IMR-90 (cell line): ENCODE measurements around the gene FOXO6. TPM values are rescaled to one million over a fixed set of nuclear protein-coding genes. Genes with fewer than 3 reads are reported as not detected.

Source experiments
- ATAC-seq: fragments of 200-7000 bp; cut with Tn5 transposase; 2 replicates; pipeline ENCODE4 v1.9.1; 2020; ENCODE audit warnings: low read depth, mild to moderate bottlenecking, moderate library complexity
- BruUV-seq: library from RNA; stranded (reverse); fragments of 400-500 nt; replicated peaks from 2 replicates; lab custom pipeline; 2021; lab: Mats Ljungman, UMichigan
- CTCF ChIA-PET: fragments of 300-600 bp; formaldehyde crosslinking; extraction: SDS; loops from one replicate; lab custom pipeline; 2021; ENCODE audit warnings: antibody characterized with exemption; lab: Yijun Ruan, JAX
- POLR2A ChIA-PET: fragments of 300-600 bp; sonication (Branson Sonifier 250); formaldehyde crosslinking; loops from one replicate; lab custom pipeline; 2022; ENCODE audit warnings: antibody characterized with exemption; ENCODE audit not compliant: unreplicated experiment; lab: Charles Lee
- DNase-seq: peaks from one replicate; pipeline ENCODE4 v3.0.0; 2013
- H2AFZ ChIP-seq: replicated peaks from 2 replicates; pipeline ENCODE3; 2013; ENCODE audit warnings: low read length, mild to moderate bottlenecking; ENCODE audit not compliant: poor library complexity
- H2AK5ac ChIP-seq: 2 replicates; pipeline ENCODE4 v1.6.1; 2013; ENCODE audit warnings: low read depth, low read length, inconsistent platforms
- H2AK9ac ChIP-seq: replicated peaks from 2 replicates; pipeline ENCODE3; 2013; ENCODE audit warnings: mild to moderate bottlenecking, low read depth, low read length, moderate library complexity; ENCODE audit not compliant: poor library complexity
- H2BK120ac ChIP-seq: 2 replicates; pipeline ENCODE4 v1.6.1; 2013; ENCODE audit warnings: low read depth, low read length, inconsistent platforms
- H2BK15ac ChIP-seq: 3 replicates; pipeline ENCODE4 v1.6.1; 2013; ENCODE audit warnings: low read depth, low read length, inconsistent platforms
- H2BK20ac ChIP-seq: 2 replicates; pipeline ENCODE4 v1.6.1; 2013; ENCODE audit warnings: low read depth, mild to moderate bottlenecking, inconsistent platforms, low read length, moderate library complexity
- H2BK5ac ChIP-seq: 2 replicates; pipeline ENCODE4 v1.6.1; 2013; ENCODE audit warnings: mild to moderate bottlenecking, low read depth, low read length, inconsistent platforms; ENCODE audit not compliant: poor library complexity, severe bottlenecking
- H3K14ac ChIP-seq: replicated peaks from 2 replicates; pipeline ENCODE4 v1.6.1; 2013; ENCODE audit warnings: low read depth, low read length, inconsistent platforms
- H3K18ac ChIP-seq: 2 replicates; pipeline ENCODE4 v1.6.1; 2013; ENCODE audit warnings: low read depth, low read length, control low read depth
- H3K23ac ChIP-seq: 2 replicates; pipeline ENCODE4 v1.6.1; 2013; ENCODE audit warnings: low read depth, low read length, inconsistent platforms
- H3K27ac ChIP-seq: 2 replicates; pipeline ENCODE4 v1.5.1; 2013; ENCODE audit warnings: mild to moderate bottlenecking, control low read depth, low read length; ENCODE audit not compliant: insufficient read depth
- H3K27me3 ChIP-seq: 2 replicates; pipeline ENCODE4 v1.6.1; 2013; ENCODE audit warnings: low read length; ENCODE audit not compliant: control insufficient read depth, insufficient read depth
- H3K36me3 ChIP-seq: 2 replicates; pipeline ENCODE4 v1.6.1; 2013; ENCODE audit warnings: low read length, mixed read lengths; ENCODE audit not compliant: control insufficient read depth, insufficient read depth
- H3K4ac ChIP-seq: 2 replicates; pipeline ENCODE4 v1.6.1; 2013; ENCODE audit warnings: low read depth, low read length, inconsistent platforms
- H3K4me1 ChIP-seq: 2 replicates; pipeline ENCODE4 v1.6.1; 2013; ENCODE audit warnings: low read length, mixed read lengths; ENCODE audit not compliant: control insufficient read depth, insufficient read depth
- H3K4me2 ChIP-seq: 2 replicates; pipeline ENCODE4 v1.6.1; 2013; ENCODE audit warnings: low read depth, mild to moderate bottlenecking, control low read depth, low read length, moderate library complexity
- H3K4me3 ChIP-seq: 2 replicates; pipeline ENCODE4 v1.5.1; 2013; ENCODE audit warnings: low read depth, mild to moderate bottlenecking, control low read depth, low read length, moderate library complexity; ENCODE audit not compliant: insufficient read depth
- H3K56ac ChIP-seq: 2 replicates; pipeline ENCODE4 v1.6.1; 2013; ENCODE audit warnings: low read length, inconsistent platforms; ENCODE audit not compliant: insufficient read depth; ENCODE audit errors: extremely low read depth
- H3K79me1 ChIP-seq, 2 experiments: 2 replicates each; pipeline ENCODE4 v1.6.1; 2013; ENCODE audit warnings: low read length in 2 of 2, inconsistent platforms in 1 of 2, low read depth in 1 of 2
- H3K9ac ChIP-seq: 2 replicates; pipeline ENCODE4 v1.6.1; 2013; ENCODE audit warnings: low read depth, low read length, control low read depth
- H3K9me1 ChIP-seq: 2 replicates; pipeline ENCODE4 v1.6.1; 2013; ENCODE audit warnings: low read length, inconsistent platforms; ENCODE audit not compliant: insufficient read depth
- H3K9me3 ChIP-seq: 2 replicates; pipeline ENCODE4 v1.6.1; 2013; ENCODE audit warnings: low read length; ENCODE audit not compliant: control insufficient read depth, insufficient read depth
- H4K20me1 ChIP-seq: 2 replicates; pipeline ENCODE4 v1.6.1; 2013; ENCODE audit warnings: low read length, inconsistent platforms; ENCODE audit not compliant: insufficient read depth
- H4K5ac ChIP-seq: 2 replicates; pipeline ENCODE4 v1.6.1; 2013; ENCODE audit warnings: mild to moderate bottlenecking, low read depth, low read length, control low read depth
- H4K8ac ChIP-seq, 2 experiments: 2 replicates each; pipeline ENCODE4 v1.6.1; 2013; ENCODE audit warnings: low read depth in 2 of 2, low read length in 2 of 2, control low read depth in 1 of 2, inconsistent platforms in 1 of 2
- H4K91ac ChIP-seq: 2 replicates; pipeline ENCODE4 v1.6.1; 2013; ENCODE audit warnings: low read depth, low read length, inconsistent platforms; ENCODE audit not compliant: insufficient read depth
- CEBPB ChIP-seq: IDR thresholded peaks from 2 replicates; pipeline ENCODE4 v1.6.1; 2012; ENCODE audit warnings: low read depth, low read length, improper control_type of control experiment
- MAZ ChIP-seq: IDR thresholded peaks from 2 replicates; pipeline ENCODE4 v1.6.1; 2012; ENCODE audit warnings: low read depth, mild to moderate bottlenecking, low read length, improper control_type of control experiment, moderate library complexity, borderline replicate concordance
- POLR2A ChIP-seq: IDR thresholded peaks from 2 replicates; pipeline ENCODE4 v1.6.1; 2012; ENCODE audit warnings: mild to moderate bottlenecking, low read depth, low read length
- RAD21 ChIP-seq: IDR thresholded peaks from 2 replicates; pipeline ENCODE4 v1.6.1; 2012; ENCODE audit warnings: low read length, improper control_type of control experiment
- RCOR1 ChIP-seq: IDR thresholded peaks from 2 replicates; pipeline ENCODE4 v1.6.1; 2012; ENCODE audit warnings: mild to moderate bottlenecking, low read length, improper control_type of control experiment; ENCODE audit not compliant: insufficient replicate concordance
- RFX5 ChIP-seq: IDR thresholded peaks from 2 replicates; pipeline ENCODE4 v1.8.0; 2012; ENCODE audit warnings: low read depth, mild to moderate bottlenecking, low read length, moderate library complexity
- WGBS, 2 experiments: methylation state at CpG; one replicate each; pipeline versions ENCODE4 v1.1.5 to v1.1.7; 2013; ENCODE audit warnings: missing lambda C conversion rate in 2 of 2; ENCODE audit not compliant: insufficient read length in 1 of 2; ENCODE audit errors: extremely low coverage in 2 of 2; 5-methylcytosine and 5-hydroxymethylcytosine counted together
- dilution Hi-C: fragments of 300-500 bp; cut with HindIII; formaldehyde crosslinking; loops from one replicate; pipeline ENCODE4 v1.14.3; 2018; ENCODE audit warnings: low sequenced_read_pairs; ENCODE audit not compliant: unreplicated experiment
- in situ Hi-C: fragments of 300-500 bp; cut with MboI; formaldehyde crosslinking; loops from 3 replicates; pipeline ENCODE4 v1.14.3; 2019; ENCODE audit warnings: low sequenced_read_pairs, inconsistent platforms, mixed read lengths
- intact Hi-C: fragments of 100-400 bp; cut with micrococcal nuclease; formaldehyde crosslinking; loops from 2 replicates; pipeline ENCODE4 v1.10.0; 2022
- polyA plus RNA-seq, 3 experiments: library from polyadenylated mRNA; depleted of rRNA; stranded (reverse); fragments of >200 nt; gene quantifications; 2 replicates each; pipeline ENCODE4 v1.2.3, GENCODE V29; 2012; ENCODE audit warnings: low replicate concordance in 1 of 3
- total RNA-seq: library from RNA; depleted of rRNA; stranded (reverse); fragments of >200 nt; gene quantifications from 2 replicates; pipeline ENCODE4 v1.2.3, GENCODE V29; 2012
- TF ChIP-seq, protein P1 (sequence below): fragments of 150-350 bp; IDR thresholded peaks from 2 replicates; pipeline ENCODE4 v1.6.1; 2016; ENCODE audit warnings: low read depth, mild to moderate bottlenecking, low read length, moderate library complexity, borderline replicate concordance
- TF ChIP-seq, protein P2 (sequence below): fragments of 150-350 bp; IDR thresholded peaks from 2 replicates; pipeline ENCODE4 v1.6.1; 2017; ENCODE audit warnings: mild to moderate bottlenecking, antibody characterized with exemption, low read length, low read depth
- TF ChIP-seq, protein P3 (sequence below): conservative IDR thresholded peaks from 2 replicates; pipeline ENCODE4 v1.5.1; 2012; ENCODE audit warnings: mild to moderate bottlenecking, low read depth, low read length, improper control_type of control experiment

FOXO6 gene
- total and polyA plus RNA-seq, 2 of the 4 experiments (the other 2 are of a cell fraction) = not detected

DNA sequence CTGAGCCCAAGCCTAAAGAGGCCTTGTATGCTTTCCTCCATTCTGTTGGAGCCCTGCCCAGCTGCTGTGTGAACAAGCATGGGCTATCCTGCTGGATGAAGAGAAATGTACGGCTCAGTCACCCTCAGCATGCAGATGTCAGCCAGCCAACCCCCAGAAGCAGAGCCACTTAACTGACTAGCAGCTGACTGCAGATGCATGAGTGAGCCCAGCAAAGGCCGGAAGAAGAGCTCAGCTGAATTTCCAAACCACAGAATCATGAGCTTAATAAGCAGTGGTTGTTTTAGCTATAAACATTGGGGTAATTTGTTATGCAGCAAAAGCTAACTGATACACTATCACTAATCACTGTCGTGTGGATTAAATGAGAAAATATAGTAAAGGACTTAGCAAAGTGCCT lies 39.0 kb downstream of the FOXO6 start:
- Histone ChIP-seq H2BK15ac (no peak overlapping the region), H3K27ac (no peak overlapping the region), H2BK120ac (no peak overlapping the region), H3K79me1 (no peaks in the 10 kb centered on the region), H2BK5ac (no peak overlapping the region), H4K91ac (no peak overlapping the region), H3K9ac (no peak overlapping the region), H4K8ac (no peak overlapping the region), H3K36me3 (no peaks in the 10 kb centered on the region), H2BK20ac (no peak overlapping the region), H3K23ac (no peak overlapping the region), H3K9me1 (no peaks in the 10 kb centered on the region), H3K56ac (no peak overlapping the region), H3K27me3 (peaks cover 60% of the 10 kb centered on the region), H2AFZ (no peak overlapping the region), H3K18ac (no peak overlapping the region), H3K4me3 (no peak overlapping the region), H3K4me2 (no peak overlapping the region), H3K9me3 (peaks cover 3% of the 10 kb centered on the region), H2AK9ac (no peak overlapping the region), H3K4ac (no peak overlapping the region), H4K20me1 (no peaks in the 10 kb centered on the region), H4K5ac (no peak overlapping the region), H2AK5ac (no peak overlapping the region), H3K4me1 (no peaks in the 10 kb centered on the region), H3K14ac (no peak overlapping the region)
- no CpG with 5 or more reads among the region's 3 CpGs for WGBS, 2 experiments
- no peak for ATAC-seq
- no peak for DNase-seq
- ChIA-PET POLR2A (no interaction called here), CTCF (interaction anchor here (1.4 kb wide), 1 partner anchor 10 kb away, joined by 3 read pairs; no protein-coding TSS in a partner anchor)
- in situ Hi-C loops (loop anchor here (25.0 kb wide), 1 partner anchor 363 kb away; no protein-coding TSS in a partner anchor), intact Hi-C loops (no loop called here), dilution Hi-C loops (no loop called here)
- BruUV-seq = no TSS peak
- TF ChIP-seq POLR2A = no peak
- TF ChIP-seq, protein P1, sequence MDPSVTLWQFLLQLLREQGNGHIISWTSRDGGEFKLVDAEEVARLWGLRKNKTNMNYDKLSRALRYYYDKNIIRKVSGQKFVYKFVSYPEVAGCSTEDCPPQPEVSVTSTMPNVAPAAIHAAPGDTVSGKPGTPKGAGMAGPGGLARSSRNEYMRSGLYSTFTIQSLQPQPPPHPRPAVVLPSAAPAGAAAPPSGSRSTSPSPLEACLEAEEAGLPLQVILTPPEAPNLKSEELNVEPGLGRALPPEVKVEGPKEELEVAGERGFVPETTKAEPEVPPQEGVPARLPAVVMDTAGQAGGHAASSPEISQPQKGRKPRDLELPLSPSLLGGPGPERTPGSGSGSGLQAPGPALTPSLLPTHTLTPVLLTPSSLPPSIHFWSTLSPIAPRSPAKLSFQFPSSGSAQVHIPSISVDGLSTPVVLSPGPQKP = no peak
- TF ChIP-seq RCOR1 = no peak
- TF ChIP-seq RAD21 = no peak
- TF ChIP-seq RFX5 = no peak
- TF ChIP-seq, protein P2, sequence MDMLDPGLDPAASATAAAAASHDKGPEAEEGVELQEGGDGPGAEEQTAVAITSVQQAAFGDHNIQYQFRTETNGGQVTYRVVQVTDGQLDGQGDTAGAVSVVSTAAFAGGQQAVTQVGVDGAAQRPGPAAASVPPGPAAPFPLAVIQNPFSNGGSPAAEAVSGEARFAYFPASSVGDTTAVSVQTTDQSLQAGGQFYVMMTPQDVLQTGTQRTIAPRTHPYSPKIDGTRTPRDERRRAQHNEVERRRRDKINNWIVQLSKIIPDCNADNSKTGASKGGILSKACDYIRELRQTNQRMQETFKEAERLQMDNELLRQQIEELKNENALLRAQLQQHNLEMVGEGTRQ = no peak
- TF ChIP-seq MAZ = no peak
- TF ChIP-seq CEBPB = no peak
- TF ChIP-seq, protein P3, sequence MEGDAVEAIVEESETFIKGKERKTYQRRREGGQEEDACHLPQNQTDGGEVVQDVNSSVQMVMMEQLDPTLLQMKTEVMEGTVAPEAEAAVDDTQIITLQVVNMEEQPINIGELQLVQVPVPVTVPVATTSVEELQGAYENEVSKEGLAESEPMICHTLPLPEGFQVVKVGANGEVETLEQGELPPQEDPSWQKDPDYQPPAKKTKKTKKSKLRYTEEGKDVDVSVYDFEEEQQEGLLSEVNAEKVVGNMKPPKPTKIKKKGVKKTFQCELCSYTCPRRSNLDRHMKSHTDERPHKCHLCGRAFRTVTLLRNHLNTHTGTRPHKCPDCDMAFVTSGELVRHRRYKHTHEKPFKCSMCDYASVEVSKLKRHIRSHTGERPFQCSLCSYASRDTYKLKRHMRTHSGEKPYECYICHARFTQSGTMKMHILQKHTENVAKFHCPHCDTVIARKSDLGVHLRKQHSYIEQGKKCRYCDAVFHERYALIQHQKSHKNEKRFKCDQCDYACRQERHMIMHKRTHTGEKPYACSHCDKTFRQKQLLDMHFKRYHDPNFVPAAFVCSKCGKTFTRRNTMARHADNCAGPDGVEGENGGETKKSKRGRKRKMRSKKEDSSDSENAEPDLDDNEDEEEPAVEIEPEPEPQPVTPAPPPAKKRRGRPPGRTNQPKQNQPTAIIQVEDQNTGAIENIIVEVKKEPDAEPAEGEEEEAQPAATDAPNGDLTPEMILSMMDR = no peak
